Sigmoid colon (tissue), 7 donors: Measurements from ENCODE around the gene DRD2. TPM values are rescaled to one million over a fixed set of nuclear protein-coding genes. Genes with fewer than 3 reads are reported as not detected.
A peak's percentile ranks its signal among the peaks of the same experiment; 100 is the strongest.
"Not testable (repeated sequence)": the region's sequence is repeated elsewhere in the genome, so short reads cannot be mapped to it uniquely, and the experiment has no call there.

Experiments used
- DNase-seq: peaks from one replicate; pipeline ENCODE4 v3.0.0-alpha.2; 2019
- H3K27ac ChIP-seq, 4 donors: fragments of 200-600 bp; sonication (generic); one replicate each; pipeline ENCODE4 v1.5.1; 2016 to 2019; ENCODE audit warnings: mild to moderate bottlenecking in 1 of 4
- H3K27me3 ChIP-seq, 3 donors: fragments of 200-600 bp; sonication (generic); one replicate each; pipeline ENCODE4 v1.5.1; 2019; ENCODE audit warnings: mild to moderate bottlenecking in 1 of 3
- H3K36me3 ChIP-seq, 4 donors: fragments of 200-600 bp; sonication (generic); one replicate each; pipeline ENCODE4 v1.5.1; 2016 to 2019
- H3K4me1 ChIP-seq, 4 donors: fragments of 200-600 bp; sonication (generic); one replicate each; pipeline ENCODE4 v1.5.1; 2017 to 2019
- H3K4me3 ChIP-seq, 4 donors: fragments of 200-600 bp; sonication (generic); one replicate each; pipeline ENCODE4 v1.5.1; 2017 to 2019; ENCODE audit warnings: mild to moderate bottlenecking in 2 of 4, moderate library complexity in 1 of 4
- H3K9me3 ChIP-seq, 4 donors: fragments of 200-600 bp in 3 of 4; sonication (generic) in 3 of 4; one replicate each; pipeline versions ENCODE4 v1.5.1 to v1.6.1; 2013 to 2019
- EP300 ChIP-seq, 4 donors: sonication (generic); formaldehyde crosslinking; IDR thresholded peaks; one replicate each; pipeline ENCODE4 v1.6.1; 2017; ENCODE audit warnings: antibody characterized with exemption in 4 of 4
- POLR2A ChIP-seq, 2 donors: fragments of 450-650 bp; IDR thresholded peaks; one replicate each; pipeline ENCODE4 v1.6.1; 2016; ENCODE audit warnings: antibody characterized with exemption in 2 of 2, mild to moderate bottlenecking in 2 of 2, moderate library complexity in 2 of 2
- POLR2AphosphoS5 ChIP-seq, 4 donors: sonication (generic); formaldehyde crosslinking; IDR thresholded peaks; one replicate each; pipeline ENCODE4 v1.6.1; 2017; ENCODE audit warnings: antibody characterized with exemption in 4 of 4
- WGBS, 2 donors: extraction: QIAGEN DNeasy Blood & Tissue Kit; methylation state at CpG; one replicate each; pipeline ENCODE4 v1.1.7; 2013; 5-methylcytosine and 5-hydroxymethylcytosine counted together
- intact Hi-C: fragments of 100-400 bp; cut with DNase I; formaldehyde crosslinking; loops from one replicate; pipeline ENCODE4 v1.15.1; 2023
- polyA plus RNA-seq, 3 donors: library from polyadenylated mRNA; stranded (reverse); fragments of 200-250 nt; gene quantifications; one replicate each; pipeline ENCODE4 v1.2.3, GENCODE V29; 2013
- total RNA-seq, 4 donors: library from RNA; depleted of rRNA; stranded (reverse); fragments of >200 nt; gene quantifications; one replicate each; pipeline ENCODE4 v1.1.0, GENCODE V29; 2016
- TF ChIP-seq, protein P1 (sequence below), 4 experiments: fragments of 450-650 bp in 3 of 4; fragments of 200-600 bp in 1 of 4; IDR thresholded peaks; one replicate each; pipeline ENCODE4 v1.5.1; 2016 to 2019; ENCODE audit warnings: antibody characterized with exemption in 4 of 4, mild to moderate bottlenecking in 3 of 4, moderate library complexity in 2 of 4
- donor health status: healthy with polysubstance abuse.
- donor health status: Bipolar disorder and iron deficiency.
- donor health status: healthy.

DRD2 gene
- under 1 TPM in 3 of 4 donors, not detected in 1; 0.36 to 0.68 (median 0.66) TPM for total RNA-seq
- polyA plus RNA-seq, result 1 to 10 TPM in 1 of 3 donors, under 1 TPM in 1, not detected in 1; 0.19 to 1.2 TPM

DNA sequence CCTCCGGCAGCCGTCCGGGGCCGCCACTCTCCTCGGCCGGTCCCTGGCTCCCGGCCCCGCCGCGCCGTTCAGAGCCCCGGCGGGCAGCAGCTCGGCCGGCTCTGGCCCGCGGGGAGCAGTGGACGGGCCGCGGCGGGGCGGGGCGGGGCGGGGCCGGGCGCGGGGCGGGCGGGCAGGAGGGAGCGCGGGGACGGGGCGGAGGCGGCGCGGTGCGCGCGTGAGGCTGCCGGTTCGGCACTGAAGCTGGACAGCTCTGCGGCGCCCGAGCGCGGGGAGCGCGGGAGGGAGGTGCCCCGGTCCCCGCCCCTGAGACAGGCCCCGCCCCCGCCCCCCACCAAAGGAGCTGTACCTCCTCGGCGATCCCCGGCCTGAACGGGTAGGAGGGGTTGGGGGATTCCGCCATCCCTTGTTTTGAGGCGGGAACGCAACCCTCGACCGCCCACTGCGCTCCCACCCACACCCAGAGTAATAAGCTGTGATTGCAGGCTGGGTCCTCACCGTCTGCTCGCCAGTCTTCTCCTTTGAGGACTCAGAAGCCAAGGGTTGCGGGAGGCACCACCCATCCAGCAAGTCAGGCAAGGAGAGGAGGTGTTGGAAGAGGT lies at the start of gene DRD2:
Gene DRD2 (minus strand): TSS at position 239 of the 602 bp plus-strand sequence. CDS start 50,747 bp downstream, outside the sequence.
- peaks cover 0 to 16% (median 10%) of the 10 kb centered on the region in 4 donors for H3K4me1 ChIP-seq
- no peaks in the 10 kb centered on the region for H3K9me3 ChIP-seq
- no peak for DNase-seq
- peaks cover 12 to 85% (median 42%) of the 10 kb centered on the region in 3 donors for H3K27me3 ChIP-seq
- H3K36me3 ChIP-seq, result no peaks in the 10 kb centered on the region
- peak within 1 kb of the TSS in 2 of 4 donors; percentile 18 to 25 for H3K4me3 ChIP-seq
- TF ChIP-seq POLR2A (IDR thresholded peaks at IDR 0.05), result no peak
- TF ChIP-seq EP300 (IDR thresholded peaks at IDR 0.05), result no peak
- TF ChIP-seq POLR2AphosphoS5 (IDR thresholded peaks at IDR 0.05), result no peak
- TF ChIP-seq, protein P1, sequence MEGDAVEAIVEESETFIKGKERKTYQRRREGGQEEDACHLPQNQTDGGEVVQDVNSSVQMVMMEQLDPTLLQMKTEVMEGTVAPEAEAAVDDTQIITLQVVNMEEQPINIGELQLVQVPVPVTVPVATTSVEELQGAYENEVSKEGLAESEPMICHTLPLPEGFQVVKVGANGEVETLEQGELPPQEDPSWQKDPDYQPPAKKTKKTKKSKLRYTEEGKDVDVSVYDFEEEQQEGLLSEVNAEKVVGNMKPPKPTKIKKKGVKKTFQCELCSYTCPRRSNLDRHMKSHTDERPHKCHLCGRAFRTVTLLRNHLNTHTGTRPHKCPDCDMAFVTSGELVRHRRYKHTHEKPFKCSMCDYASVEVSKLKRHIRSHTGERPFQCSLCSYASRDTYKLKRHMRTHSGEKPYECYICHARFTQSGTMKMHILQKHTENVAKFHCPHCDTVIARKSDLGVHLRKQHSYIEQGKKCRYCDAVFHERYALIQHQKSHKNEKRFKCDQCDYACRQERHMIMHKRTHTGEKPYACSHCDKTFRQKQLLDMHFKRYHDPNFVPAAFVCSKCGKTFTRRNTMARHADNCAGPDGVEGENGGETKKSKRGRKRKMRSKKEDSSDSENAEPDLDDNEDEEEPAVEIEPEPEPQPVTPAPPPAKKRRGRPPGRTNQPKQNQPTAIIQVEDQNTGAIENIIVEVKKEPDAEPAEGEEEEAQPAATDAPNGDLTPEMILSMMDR (IDR thresholded peaks at IDR 0.05), result no peak
- WGBS, 2 donors, result 2 to 4% methylated on average over 65 of the region's 65 CpGs
- H3K27ac ChIP-seq, result no peak within 1 kb of the TSS
- intact Hi-C loops, result no loop called here

DNA sequence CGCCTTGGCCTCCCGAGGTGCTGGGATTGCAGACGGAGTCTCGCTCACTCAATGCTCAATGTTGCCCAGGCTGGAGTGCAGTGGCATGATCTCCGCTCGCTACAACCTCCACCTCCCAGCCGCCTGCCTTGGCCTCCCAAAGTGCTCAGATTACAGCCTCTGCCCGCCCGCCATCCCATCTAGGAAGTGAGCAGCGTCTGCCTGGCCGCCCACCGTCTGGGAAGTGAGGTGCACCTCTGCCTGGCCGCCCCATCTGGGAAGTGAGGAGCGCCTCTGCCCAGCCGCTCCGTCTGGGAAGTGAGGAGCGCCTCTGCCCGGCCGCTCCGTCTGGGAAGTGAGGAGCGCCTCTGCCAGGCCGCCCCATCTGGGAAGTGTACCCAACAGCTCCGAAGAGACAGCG lies 48.7 kb upstream of the DRD2 start:
- not testable (repeated sequence) for H3K4me3 ChIP-seq

DNA sequence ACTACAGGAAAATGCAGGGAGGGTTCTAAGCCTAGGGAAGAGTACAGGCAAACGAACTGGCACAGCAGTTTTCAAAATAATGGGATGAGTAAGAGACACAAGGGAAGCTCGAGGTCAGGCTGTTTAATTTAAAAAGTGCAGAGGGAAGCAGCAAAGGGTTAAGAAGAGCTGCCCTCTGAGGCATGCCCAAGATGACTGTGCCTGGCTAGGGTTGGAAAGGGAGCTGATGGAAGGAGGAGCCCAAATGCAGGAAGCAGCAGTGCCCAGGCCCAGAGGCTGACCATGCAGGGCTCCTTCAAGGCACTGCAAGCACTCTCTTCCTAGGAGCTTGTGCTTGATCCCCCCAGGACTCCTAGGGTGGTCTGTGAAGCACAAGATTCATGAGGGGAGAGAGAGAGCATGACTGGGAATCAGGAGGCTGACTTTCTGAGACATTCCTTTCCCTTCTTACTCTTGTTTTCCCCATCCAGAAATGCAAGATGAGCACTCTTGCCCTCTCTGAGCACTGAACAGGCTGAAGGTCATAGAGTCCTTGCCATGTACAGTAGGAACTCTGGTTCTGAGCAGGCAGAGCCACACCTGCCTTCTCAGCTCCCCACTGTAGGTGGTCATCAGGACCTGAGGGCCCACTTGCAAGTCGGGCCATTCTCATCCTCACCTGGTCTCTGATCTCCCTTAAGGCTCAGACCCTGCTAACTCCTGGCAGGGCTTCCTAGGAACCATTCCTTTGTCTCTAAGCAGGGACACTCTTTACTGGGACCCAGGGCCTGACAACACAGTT lies 46.7 kb upstream of the DRD2 start:
- intact Hi-C loops, result no loop called here
- no peaks in the 10 kb centered on the region for H3K36me3 ChIP-seq
- no peak for DNase-seq
- WGBS, 2 donors, result 65 to 78% methylated on average over 3 of the region's 3 CpGs
- H3K9me3 ChIP-seq, result no peaks in the 10 kb centered on the region
- no peaks in the 10 kb centered on the region for H3K4me1 ChIP-seq
- no peak overlapping the region for H3K27ac ChIP-seq
- no peak overlapping the region for H3K4me3 ChIP-seq
- H3K27me3 ChIP-seq, result no peaks in the 10 kb centered on the region
- no peak for TF ChIP-seq POLR2AphosphoS5 (IDR thresholded peaks at IDR 0.05)
- no peak for TF ChIP-seq EP300 (IDR thresholded peaks at IDR 0.05)
- TF ChIP-seq, protein P1 (IDR thresholded peaks at IDR 0.05), result no peak
- TF ChIP-seq POLR2A (IDR thresholded peaks at IDR 0.05), result no peak

More for the DNA sequence above, 48.7 kb upstream of the DRD2 start:
- H3K9me3 ChIP-seq, H3K27me3 ChIP-seq, DNase-seq, intact Hi-C loops, H3K27ac ChIP-seq, H3K4me1 ChIP-seq, H3K36me3 ChIP-seq: not testable (repeated sequence)
- 94 to 95% methylated on average over 24 of the region's 24 CpGs for WGBS, 2 donors

DNA sequence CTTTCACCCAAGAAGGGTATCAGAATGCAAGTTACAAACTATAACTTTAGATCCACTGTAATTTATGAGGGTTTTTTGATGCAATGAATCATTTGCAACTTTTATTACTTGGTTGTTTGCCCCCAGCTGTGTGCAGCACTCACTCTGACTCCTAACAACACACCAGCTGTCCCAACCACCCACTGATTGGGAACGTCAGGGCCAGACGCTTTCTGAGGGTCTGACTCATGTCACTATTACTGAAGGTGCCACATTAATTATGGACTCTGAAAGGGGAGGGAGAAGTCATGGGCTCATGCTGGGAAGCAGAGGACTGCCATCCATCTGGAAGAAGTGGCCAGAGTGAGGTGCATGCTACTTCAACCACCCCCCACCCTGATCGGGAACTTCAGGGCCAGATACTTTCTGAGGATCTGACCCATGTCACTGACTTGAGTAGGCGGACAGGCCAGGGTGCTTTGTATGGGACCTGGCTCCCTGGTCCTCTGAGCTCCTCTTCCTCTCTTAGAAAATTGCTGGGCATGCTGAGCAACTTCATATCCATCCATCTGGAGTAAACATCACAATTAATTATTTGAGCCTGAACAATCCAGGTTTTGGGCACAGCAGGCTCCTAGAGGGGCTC lies 44.9 kb upstream of the DRD2 start:
- no peak for TF ChIP-seq EP300 (IDR thresholded peaks at IDR 0.05)
- TF ChIP-seq, protein P1 (IDR thresholded peaks at IDR 0.05), result no peak
- TF ChIP-seq POLR2AphosphoS5 (IDR thresholded peaks at IDR 0.05), result no peak
- TF ChIP-seq POLR2A (IDR thresholded peaks at IDR 0.05), result no peak
- no peaks in the 10 kb centered on the region for H3K27me3 ChIP-seq
- no peaks in the 10 kb centered on the region for H3K4me1 ChIP-seq
- H3K27ac ChIP-seq, result no peak overlapping the region
- intact Hi-C loops, result no loop called here
- H3K36me3 ChIP-seq, result no peaks in the 10 kb centered on the region
- WGBS, 2 donors, result 60 to 62% methylated on average over 4 of the region's 4 CpGs
- no peak for DNase-seq
- no peaks in the 10 kb centered on the region for H3K9me3 ChIP-seq
- no peak overlapping the region for H3K4me3 ChIP-seq
